GM18858 (cell line): ENCODE measurements around the gene IL13RA2.

ENCODE experiments used
- ATAC-seq: cut with Tn5 transposase; IDR thresholded peaks from one replicate; pipeline ENCODE4 v1.9.1; 2021; ENCODE audit not compliant: unreplicated experiment

Gene IL13RA2, protein sequence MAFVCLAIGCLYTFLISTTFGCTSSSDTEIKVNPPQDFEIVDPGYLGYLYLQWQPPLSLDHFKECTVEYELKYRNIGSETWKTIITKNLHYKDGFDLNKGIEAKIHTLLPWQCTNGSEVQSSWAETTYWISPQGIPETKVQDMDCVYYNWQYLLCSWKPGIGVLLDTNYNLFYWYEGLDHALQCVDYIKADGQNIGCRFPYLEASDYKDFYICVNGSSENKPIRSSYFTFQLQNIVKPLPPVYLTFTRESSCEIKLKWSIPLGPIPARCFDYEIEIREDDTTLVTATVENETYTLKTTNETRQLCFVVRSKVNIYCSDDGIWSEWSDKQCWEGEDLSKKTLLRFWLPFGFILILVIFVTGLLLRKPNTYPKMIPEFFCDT

GRCh38 chrX:115017455-115017854 lies at the start of gene IL13RA2:
IL13RA2 (minus strand) TSS chrX:115017616; CDS start chrX:115017269, 347 bp downstream.
- no peak for ATAC-seq

DNA sequence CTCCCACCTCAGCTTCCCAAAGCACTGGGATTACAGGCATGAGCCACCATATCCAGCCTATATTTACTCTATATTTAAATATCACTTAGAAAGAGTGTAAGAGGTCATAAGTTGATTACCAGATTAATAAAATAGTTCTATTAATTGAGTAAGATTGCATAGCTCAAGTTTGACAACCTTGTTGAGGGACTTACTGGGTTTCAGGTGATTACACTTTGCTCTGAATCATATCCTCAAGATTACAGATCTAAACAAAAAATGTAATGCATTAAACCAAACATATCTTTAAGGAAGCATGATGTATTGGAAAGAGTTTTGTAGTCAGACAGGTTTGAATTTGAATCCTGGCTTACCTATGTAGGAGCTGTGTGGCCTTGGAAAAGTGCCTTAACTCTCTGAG lies 47.9 kb upstream of the IL13RA2 start:
- no peak for ATAC-seq

- ATAC-seq: no peak
Measured at GRCh38 chrX:115060013-115060412, 42.6 kb upstream of the IL13RA2 start.

DNA sequence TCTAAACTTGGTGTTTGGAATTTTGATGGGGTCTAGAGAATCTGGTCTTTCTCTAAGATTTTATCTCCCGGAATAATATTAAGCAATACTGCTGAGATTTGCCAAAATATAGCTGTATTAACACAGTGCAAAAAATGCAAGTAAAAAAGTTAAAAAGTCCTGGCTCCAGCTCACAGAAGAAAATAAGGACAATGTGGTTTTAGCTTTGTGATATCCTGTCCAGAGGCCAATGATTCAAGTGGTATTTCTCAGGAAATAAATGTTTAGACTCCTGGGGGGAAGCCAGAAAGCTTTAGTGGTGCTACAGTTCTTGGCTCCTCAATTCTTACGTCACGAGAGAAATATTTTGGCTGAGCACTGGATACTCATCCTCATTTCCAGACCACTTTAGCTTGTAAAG lies 40.9 kb upstream of the IL13RA2 start:
- no peak for ATAC-seq

GRCh38 chrX:115054876-115055275 lies 37.5 kb upstream of the IL13RA2 start:
- no peak for ATAC-seq

DNA sequence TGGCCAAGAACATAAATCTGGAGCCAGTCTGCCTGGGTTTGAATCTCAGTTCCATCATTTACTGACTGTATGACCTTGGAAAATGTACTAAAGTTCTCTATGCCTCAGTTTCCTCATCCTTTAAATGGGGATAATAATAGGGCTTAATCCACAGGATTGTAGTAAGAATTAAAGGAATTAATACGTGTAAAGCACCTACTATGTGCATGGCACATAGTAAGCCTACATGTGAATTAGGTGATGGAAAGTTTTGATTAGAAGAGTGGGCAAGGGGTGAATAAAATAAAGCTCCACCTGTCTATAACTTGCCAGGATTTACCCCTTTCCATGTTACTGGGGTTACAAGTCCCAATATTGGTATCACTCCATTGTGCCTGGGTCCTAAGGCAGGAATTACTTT lies 35.8 kb upstream of the IL13RA2 start:
- no peak for ATAC-seq

GRCh38 chrX:115047715-115048114 lies 30.3 kb upstream of the IL13RA2 start:
- no peak for ATAC-seq

GRCh38 chrX:115047181-115047580 lies 29.8 kb upstream of the IL13RA2 start:
- no peak for ATAC-seq

- no peak for ATAC-seq
Measured at GRCh38 chrX:115040417-115040816, 23.0 kb upstream of the IL13RA2 start.

DNA sequence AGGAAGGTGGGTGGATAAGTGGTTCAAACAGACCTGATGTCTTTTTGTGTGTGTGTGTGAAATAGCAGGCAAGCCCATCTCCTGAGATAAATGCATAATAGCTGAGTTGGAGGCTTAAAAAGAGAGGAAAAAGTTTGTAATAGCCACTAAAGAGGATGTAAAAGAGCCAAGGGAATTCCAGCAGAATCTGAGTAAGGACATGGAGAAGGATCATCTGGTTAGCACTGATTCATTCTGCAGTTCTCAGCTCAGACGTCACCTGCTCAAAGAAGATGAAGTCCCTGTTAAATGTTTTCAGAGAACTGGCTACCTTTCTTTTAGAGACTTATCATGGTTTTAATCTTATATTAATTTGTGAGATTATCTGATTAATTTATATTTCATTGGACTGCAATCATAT lies 21.0 kb upstream of the IL13RA2 start:
- ATAC-seq: no peak

DNA sequence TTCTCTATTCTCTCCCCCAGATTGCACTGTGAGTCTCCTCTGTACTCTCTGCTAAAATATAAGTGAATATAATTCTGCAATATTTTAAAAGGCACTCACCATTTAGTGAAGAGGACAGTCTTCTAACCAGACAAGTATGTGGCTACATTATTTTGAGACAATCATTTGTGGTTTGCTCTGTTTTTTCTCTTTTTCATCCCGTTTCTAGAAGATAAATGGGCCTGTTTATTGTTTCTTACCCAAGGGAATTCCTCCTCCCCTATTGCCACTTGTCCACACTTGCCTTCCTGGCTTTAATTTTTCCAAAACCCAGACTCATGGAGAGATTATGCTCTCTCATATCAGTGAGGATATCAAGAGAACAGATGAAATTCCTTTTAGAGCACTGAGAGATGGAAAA lies 18.6 kb upstream of the IL13RA2 start:
- ATAC-seq: no peak

GRCh38 chrX:115031989-115032388 lies 14.6 kb upstream of the IL13RA2 start:
- no peak for ATAC-seq

DNA sequence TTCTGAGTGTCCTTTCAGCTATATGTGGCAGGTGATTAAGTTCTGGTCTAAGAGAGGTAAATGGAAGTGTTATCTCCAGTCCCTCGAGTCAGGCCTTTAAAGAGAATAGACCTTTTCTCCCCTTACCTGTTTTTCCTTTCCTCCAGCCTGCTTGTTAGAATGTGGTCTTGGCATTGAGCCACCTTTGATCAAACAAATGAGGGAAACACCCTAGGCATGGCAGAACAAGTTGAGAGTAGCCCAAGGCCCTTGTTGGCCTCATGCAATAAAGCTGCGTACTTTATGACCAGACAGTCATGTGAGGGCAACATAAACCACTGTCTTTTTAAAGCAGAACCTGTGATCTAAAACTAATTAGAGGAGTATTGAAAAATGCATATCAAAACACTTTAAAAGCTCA lies 13.2 kb upstream of the IL13RA2 start:
- no peak for ATAC-seq

DNA sequence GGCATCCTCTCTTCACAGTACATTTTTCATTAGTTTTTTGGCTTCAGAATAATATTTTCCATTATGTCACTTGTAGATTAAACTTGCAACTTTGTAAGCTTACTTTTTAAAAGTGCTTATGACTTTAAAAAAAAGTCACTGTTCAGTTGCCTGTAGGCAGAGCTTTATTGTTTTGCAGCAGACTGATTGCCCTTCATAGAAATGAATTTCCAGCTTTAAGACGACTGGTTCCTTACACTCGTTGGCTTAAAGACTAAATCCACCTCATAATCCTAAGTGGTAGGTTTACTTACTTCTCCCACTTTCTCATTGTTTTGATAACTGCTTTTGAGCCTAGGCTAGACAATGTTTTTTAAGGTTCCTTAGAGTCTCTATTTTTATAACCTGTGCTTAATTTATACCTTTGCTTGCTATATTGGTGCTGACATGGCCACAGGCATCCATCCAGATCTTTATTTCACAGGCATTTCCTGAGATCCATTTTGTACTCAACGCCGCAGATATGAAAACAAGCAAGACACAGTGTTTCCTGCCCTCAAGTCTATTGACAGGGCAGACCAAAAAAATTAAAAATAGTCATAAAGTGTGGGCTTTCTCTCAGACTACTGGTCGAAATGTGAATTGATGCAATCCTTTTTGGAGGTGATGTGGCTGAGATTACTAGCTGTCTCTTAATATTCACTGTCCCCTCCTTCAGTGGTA lies 12.6 kb upstream of the IL13RA2 start:
- no peak for ATAC-seq

GRCh38 chrX:115029440-115029839 lies 12.0 kb upstream of the IL13RA2 start:
- no peak for ATAC-seq

DNA sequence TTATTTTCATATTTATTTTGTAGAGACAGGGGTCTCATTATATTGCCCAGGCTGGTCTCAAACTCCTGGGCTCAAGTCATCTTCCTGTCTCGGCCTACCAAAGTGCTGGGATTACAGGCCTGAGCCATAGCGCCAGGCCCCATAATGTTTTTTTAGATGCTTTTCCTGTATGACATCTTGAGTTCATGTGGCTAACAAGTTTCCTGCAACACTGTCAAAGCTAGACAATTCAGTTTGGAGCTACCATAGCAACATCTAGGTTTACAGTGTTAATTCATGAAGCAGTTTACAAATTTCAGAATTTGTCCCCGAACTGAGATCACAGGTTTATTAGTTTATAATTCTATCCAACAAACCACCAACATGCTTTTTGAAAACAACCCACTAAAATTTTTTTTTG lies 6.4 kb upstream of the IL13RA2 start:
- ATAC-seq: no peak

- no peak for ATAC-seq
Measured at GRCh38 chrX:115023139-115023538, 5.7 kb upstream of the IL13RA2 start.

DNA sequence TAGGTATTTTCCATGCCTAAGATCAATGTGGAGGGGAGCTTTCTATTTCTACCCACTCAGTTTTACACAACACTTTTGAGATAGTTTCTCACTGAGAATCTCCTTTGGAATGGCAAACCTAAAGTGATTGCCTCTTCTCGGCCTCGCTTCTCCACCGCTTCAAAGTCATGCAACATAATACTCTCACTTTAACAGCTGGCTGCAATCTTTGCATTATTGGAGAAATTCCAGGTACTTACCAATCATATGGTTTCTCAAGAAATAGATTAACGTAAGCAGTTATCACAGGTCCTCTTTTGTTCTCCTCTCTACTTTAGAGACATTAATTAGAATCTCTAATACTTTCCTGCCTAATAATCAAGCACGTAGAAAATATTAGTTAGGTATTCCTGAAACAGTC lies 3.7 kb upstream of the IL13RA2 start:
- no peak for ATAC-seq

- ATAC-seq: no peak
Measured at GRCh38 chrX:115018944-115019343, 1.5 kb upstream of the IL13RA2 start.

- ATAC-seq: no peak
Measured at GRCh38 chrX:115018040-115018647, 728 bp upstream of the IL13RA2 start.

- ATAC-seq: no peak
Measured at GRCh38 chrX:115013705-115014104, 3.7 kb downstream of the IL13RA2 start.

DNA sequence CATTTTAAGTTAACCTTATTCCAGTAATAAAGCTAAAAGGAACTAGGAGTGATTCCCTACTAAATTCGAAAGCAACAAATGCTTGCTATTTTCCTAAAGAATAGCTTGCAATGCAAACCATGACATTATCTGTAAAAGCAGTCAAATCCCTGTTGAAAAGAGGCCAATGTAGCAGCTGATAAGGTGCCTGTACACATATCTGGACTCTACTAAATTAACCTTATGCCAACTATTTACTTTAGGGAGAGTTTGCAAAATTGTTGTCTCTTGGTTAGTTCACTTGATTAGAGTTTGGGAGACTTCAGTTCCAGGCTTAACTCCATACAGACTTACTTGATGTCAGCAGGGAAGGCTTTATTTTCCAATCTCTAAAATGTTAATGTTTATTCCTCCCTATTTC lies 6.0 kb downstream of the IL13RA2 start:
- no peak for ATAC-seq
